ENCODE results near the gene LIN54.

DNA sequence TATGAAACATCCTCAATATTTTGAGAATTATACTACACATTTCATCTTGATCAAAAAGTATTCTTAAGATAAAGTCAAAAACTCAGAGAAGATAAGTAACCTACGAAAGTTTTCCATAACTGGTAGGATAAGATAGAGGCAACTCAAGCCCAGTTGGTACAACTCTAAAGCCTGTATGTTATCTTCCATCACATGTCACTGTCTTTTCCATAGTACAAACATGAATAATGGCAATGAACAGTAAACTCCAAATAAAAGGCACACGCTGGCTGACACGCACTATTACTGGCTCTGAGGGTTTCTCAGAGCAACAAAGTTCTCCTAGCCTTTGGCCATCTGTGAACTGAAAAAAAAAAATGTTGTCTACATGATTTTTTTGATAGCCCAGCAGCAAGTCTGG is 27.2 kb downstream of the LIN54 start:
- TF ChIP-seq YY1 (IDR thresholded peaks at IDR 0.05; ENCODE audit: low read depth) (no peak), RAD21 (IDR thresholded peaks at IDR 0.05; ENCODE audit: low read depth) (no peak), EP300 (IDR thresholded peaks at IDR 0.05; ENCODE audit: borderline replicate concordance) (no peak), CEBPB (IDR thresholded peaks at IDR 0.05) (no peak), TAF1 (IDR thresholded peaks at IDR 0.05; ENCODE audit: low read depth) (no peak), CREB1 (IDR thresholded peaks at IDR 0.05; ENCODE audit: low read depth) (no peak), FOXM1 (IDR thresholded peaks at IDR 0.05; ENCODE audit: borderline replicate concordance, low read depth) (no peak), NFIC (IDR thresholded peaks at IDR 0.05) (no peak), TCF12 (IDR thresholded peaks at IDR 0.05; ENCODE audit: low read depth) (no peak), TEAD4 (IDR thresholded peaks at IDR 0.05) (no peak)
- TF ChIP-seq, protein P1, sequence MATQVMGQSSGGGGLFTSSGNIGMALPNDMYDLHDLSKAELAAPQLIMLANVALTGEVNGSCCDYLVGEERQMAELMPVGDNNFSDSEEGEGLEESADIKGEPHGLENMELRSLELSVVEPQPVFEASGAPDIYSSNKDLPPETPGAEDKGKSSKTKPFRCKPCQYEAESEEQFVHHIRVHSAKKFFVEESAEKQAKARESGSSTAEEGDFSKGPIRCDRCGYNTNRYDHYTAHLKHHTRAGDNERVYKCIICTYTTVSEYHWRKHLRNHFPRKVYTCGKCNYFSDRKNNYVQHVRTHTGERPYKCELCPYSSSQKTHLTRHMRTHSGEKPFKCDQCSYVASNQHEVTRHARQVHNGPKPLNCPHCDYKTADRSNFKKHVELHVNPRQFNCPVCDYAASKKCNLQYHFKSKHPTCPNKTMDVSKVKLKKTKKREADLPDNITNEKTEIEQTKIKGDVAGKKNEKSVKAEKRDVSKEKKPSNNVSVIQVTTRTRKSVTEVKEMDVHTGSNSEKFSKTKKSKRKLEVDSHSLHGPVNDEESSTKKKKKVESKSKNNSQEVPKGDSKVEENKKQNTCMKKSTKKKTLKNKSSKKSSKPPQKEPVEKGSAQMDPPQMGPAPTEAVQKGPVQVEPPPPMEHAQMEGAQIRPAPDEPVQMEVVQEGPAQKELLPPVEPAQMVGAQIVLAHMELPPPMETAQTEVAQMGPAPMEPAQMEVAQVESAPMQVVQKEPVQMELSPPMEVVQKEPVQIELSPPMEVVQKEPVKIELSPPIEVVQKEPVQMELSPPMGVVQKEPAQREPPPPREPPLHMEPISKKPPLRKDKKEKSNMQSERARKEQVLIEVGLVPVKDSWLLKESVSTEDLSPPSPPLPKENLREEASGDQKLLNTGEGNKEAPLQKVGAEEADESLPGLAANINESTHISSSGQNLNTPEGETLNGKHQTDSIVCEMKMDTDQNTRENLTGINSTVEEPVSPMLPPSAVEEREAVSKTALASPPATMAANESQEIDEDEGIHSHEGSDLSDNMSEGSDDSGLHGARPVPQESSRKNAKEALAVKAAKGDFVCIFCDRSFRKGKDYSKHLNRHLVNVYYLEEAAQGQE (IDR thresholded peaks at IDR 0.05; ENCODE audit: low read depth): no peak
- TF ChIP-seq, protein P2, sequence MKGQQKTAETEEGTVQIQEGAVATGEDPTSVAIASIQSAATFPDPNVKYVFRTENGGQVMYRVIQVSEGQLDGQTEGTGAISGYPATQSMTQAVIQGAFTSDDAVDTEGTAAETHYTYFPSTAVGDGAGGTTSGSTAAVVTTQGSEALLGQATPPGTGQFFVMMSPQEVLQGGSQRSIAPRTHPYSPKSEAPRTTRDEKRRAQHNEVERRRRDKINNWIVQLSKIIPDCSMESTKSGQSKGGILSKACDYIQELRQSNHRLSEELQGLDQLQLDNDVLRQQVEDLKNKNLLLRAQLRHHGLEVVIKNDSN (IDR thresholded peaks at IDR 0.05): no peak
- TF ChIP-seq, protein P3, sequence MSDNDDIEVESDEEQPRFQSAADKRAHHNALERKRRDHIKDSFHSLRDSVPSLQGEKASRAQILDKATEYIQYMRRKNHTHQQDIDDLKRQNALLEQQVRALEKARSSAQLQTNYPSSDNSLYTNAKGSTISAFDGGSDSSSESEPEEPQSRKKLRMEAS (IDR thresholded peaks at IDR 0.05): no peak

All from Ishikawa (cell line).